Measurements from ENCODE around the gene MAML2.

MAML2 gene

GRCh38 chr11:96230686-96231085 lies 112.3 kb downstream of the MAML2 start:
- no peak for DNase-seq (ENCODE audit: extremely low read depth, low read depth)
- no peak for TF ChIP-seq CTCF (IDR thresholded peaks at IDR 0.05; ENCODE audit: low read depth, low read length)

GRCh38 chr11:96229354-96229977 lies 113.5 kb downstream of the MAML2 start:
- no peak for TF ChIP-seq CTCF (IDR thresholded peaks at IDR 0.05; ENCODE audit: low read depth, low read length)
- DNase-seq (ENCODE audit: extremely low read depth, low read depth) = no peak

- TF ChIP-seq CTCF (IDR thresholded peaks at IDR 0.05; ENCODE audit: low read depth, low read length) = no peak
- DNase-seq (ENCODE audit: extremely low read depth, low read depth) = no peak
These were observed 114.1 kb downstream of the MAML2 start for GRCh38 chr11:96228910-96229309.

GRCh38 chr11:96228473-96228891 lies 114.5 kb downstream of the MAML2 start:
- DNase-seq (ENCODE audit: extremely low read depth, low read depth) = no peak
- TF ChIP-seq CTCF (IDR thresholded peaks at IDR 0.05; ENCODE audit: low read depth, low read length) = no peak

- no peak for TF ChIP-seq CTCF (IDR thresholded peaks at IDR 0.05; ENCODE audit: low read depth, low read length)
- DNase-seq (ENCODE audit: extremely low read depth, low read depth) = no peak
These were observed 115.8 kb downstream of the MAML2 start for GRCh38 chr11:96227244-96227643.

- no peak for TF ChIP-seq CTCF (IDR thresholded peaks at IDR 0.05; ENCODE audit: low read depth, low read length)
- no peak for DNase-seq (ENCODE audit: extremely low read depth, low read depth)
These were observed 119.9 kb downstream of the MAML2 start for GRCh38 chr11:96223083-96223482.

GRCh38 chr11:96222102-96222501 lies 120.9 kb downstream of the MAML2 start:
- no peak for DNase-seq (ENCODE audit: extremely low read depth, low read depth)

More at GRCh38 chr11:96222102-96222501, 120.9 kb downstream of the MAML2 start:
- no peak for TF ChIP-seq CTCF (IDR thresholded peaks at IDR 0.05; ENCODE audit: low read depth, low read length)
